ENCODE measurements around the gene TSPAN5. TPM values are rescaled to one million over a fixed set of nuclear protein-coding genes. Genes with fewer than 3 reads are reported as not detected.

TSPAN5 gene
- total and polyA plus RNA-seq, 4 donors, result 2.6 to 9.9 (median 8.6) TPM

GRCh38 chr4:98586291-98586961 lies 72.0 kb downstream of the TSPAN5 start:
- 38 to 49% methylated on average over 5 of the region's 5 CpGs for WGBS, 2 donors
- ATAC-seq (ENCODE audit: low FRiP score) (no peak), DNase-seq (no peak)
- H3K27ac ChIP-seq (ENCODE audit: low read depth in 1 of 2, low read length in 2 of 2), result no peak overlapping the region
- H3K36me3 ChIP-seq (ENCODE audit: control insufficient read depth in 1 of 2, insufficient read depth in 2 of 2, low read length in 1 of 2), result no peaks in the 10 kb centered on the region
- intact Hi-C loops (cut with DNase I), result no loop called here
- no peaks in the 10 kb centered on the region for H3K4me1 ChIP-seq (ENCODE audit: control insufficient read depth in 1 of 2, insufficient read depth in 2 of 2, low read length in 2 of 2)
- no peaks in the 10 kb centered on the region for H3K9me3 ChIP-seq (ENCODE audit: control insufficient read depth, low read length)
- no peaks in the 10 kb centered on the region for H3K27me3 ChIP-seq (ENCODE audit: control insufficient read depth in 1 of 2, insufficient read depth in 2 of 2, low read length in 1 of 2)
- no peak overlapping the region for H3K4me3 ChIP-seq (ENCODE audit: low read length in 2 of 2)

- ATAC-seq (ENCODE audit: low FRiP score) (no peak), DNase-seq (no peak)
- Histone ChIP-seq H3K36me3 (ENCODE audit: control insufficient read depth in 1 of 2, insufficient read depth in 2 of 2, low read length in 1 of 2) (no peaks in the 10 kb centered on the region), H3K9me3 (ENCODE audit: control insufficient read depth, low read length) (no peaks in the 10 kb centered on the region), H3K4me1 (ENCODE audit: control insufficient read depth in 1 of 2, insufficient read depth in 2 of 2, low read length in 2 of 2) (no peaks in the 10 kb centered on the region), H3K27me3 (ENCODE audit: control insufficient read depth in 1 of 2, insufficient read depth in 2 of 2, low read length in 1 of 2) (no peaks in the 10 kb centered on the region), H3K27ac (ENCODE audit: low read depth in 1 of 2, low read length in 2 of 2) (no peak overlapping the region), H3K4me3 (ENCODE audit: low read length in 2 of 2) (no peak overlapping the region)
- intact Hi-C loops (cut with DNase I), result no loop called here
- WGBS, 2 donors, result 89% methylated on average over 2 of the region's 2 CpGs
These were observed 72.8 kb downstream of the TSPAN5 start for GRCh38 chr4:98585596-98585995.

- ATAC-seq (ENCODE audit: low FRiP score), result no peak
- Histone ChIP-seq H3K9me3 (ENCODE audit: control insufficient read depth, low read length) (no peaks in the 10 kb centered on the region), H3K27ac (ENCODE audit: low read depth in 1 of 2, low read length in 2 of 2) (no peak overlapping the region), H3K4me1 (ENCODE audit: control insufficient read depth in 1 of 2, insufficient read depth in 2 of 2, low read length in 2 of 2) (no peaks in the 10 kb centered on the region), H3K36me3 (ENCODE audit: control insufficient read depth in 1 of 2, insufficient read depth in 2 of 2, low read length in 1 of 2) (no peaks in the 10 kb centered on the region), H3K27me3 (ENCODE audit: control insufficient read depth in 1 of 2, insufficient read depth in 2 of 2, low read length in 1 of 2) (no peaks in the 10 kb centered on the region), H3K4me3 (ENCODE audit: low read length in 2 of 2) (no peak overlapping the region)
- 96 to 98% methylated on average over 1 of the region's 1 CpG for WGBS, 2 donors
- no peak for DNase-seq
- intact Hi-C loops (cut with DNase I), result no loop called here
These were observed 74.1 kb downstream of the TSPAN5 start for GRCh38 chr4:98584265-98584664.

GRCh38 chr4:98583265-98583664 lies 75.1 kb downstream of the TSPAN5 start:
- H3K36me3 ChIP-seq (ENCODE audit: control insufficient read depth in 1 of 2, insufficient read depth in 2 of 2, low read length in 1 of 2), result no peaks in the 10 kb centered on the region
- H3K27me3 ChIP-seq (ENCODE audit: control insufficient read depth in 1 of 2, insufficient read depth in 2 of 2, low read length in 1 of 2), result no peaks in the 10 kb centered on the region
- no peaks in the 10 kb centered on the region for H3K4me1 ChIP-seq (ENCODE audit: control insufficient read depth in 1 of 2, insufficient read depth in 2 of 2, low read length in 2 of 2)
- intact Hi-C loops (cut with DNase I), result no loop called here
- no peak for ATAC-seq (ENCODE audit: low FRiP score)
- no peak overlapping the region for H3K27ac ChIP-seq (ENCODE audit: low read depth in 1 of 2, low read length in 2 of 2)
- H3K4me3 ChIP-seq (ENCODE audit: low read length in 2 of 2), result no peak overlapping the region
- H3K9me3 ChIP-seq (ENCODE audit: control insufficient read depth, low read length), result no peaks in the 10 kb centered on the region
- WGBS, 2 donors, result 63 to 78% methylated on average over 4 of the region's 4 CpGs
- no peak for DNase-seq

- Histone ChIP-seq H3K27me3 (ENCODE audit: control insufficient read depth in 1 of 2, insufficient read depth in 2 of 2, low read length in 1 of 2) (no peaks in the 10 kb centered on the region), H3K4me3 (ENCODE audit: low read length in 2 of 2) (no peak overlapping the region), H3K36me3 (ENCODE audit: control insufficient read depth in 1 of 2, insufficient read depth in 2 of 2, low read length in 1 of 2) (no peaks in the 10 kb centered on the region), H3K9me3 (ENCODE audit: control insufficient read depth, low read length) (no peaks in the 10 kb centered on the region), H3K27ac (ENCODE audit: low read depth in 1 of 2, low read length in 2 of 2) (no peak overlapping the region), H3K4me1 (ENCODE audit: control insufficient read depth in 1 of 2, insufficient read depth in 2 of 2, low read length in 2 of 2) (no peaks in the 10 kb centered on the region)
- DNase-seq, result no peak
- intact Hi-C loops (cut with DNase I), result no loop called here
- WGBS, 2 donors, result 81 to 83% methylated on average over 3 of the region's 3 CpGs
- no peak for ATAC-seq (ENCODE audit: low FRiP score)
These were observed 77.3 kb downstream of the TSPAN5 start for GRCh38 chr4:98581126-98581525.

GRCh38 chr4:98577956-98578355 lies 80.5 kb downstream of the TSPAN5 start:
- no peak for DNase-seq
- no peak for ATAC-seq (ENCODE audit: low FRiP score)
- Histone ChIP-seq H3K4me1 (ENCODE audit: control insufficient read depth in 1 of 2, insufficient read depth in 2 of 2, low read length in 2 of 2) (no peaks in the 10 kb centered on the region), H3K27ac (ENCODE audit: low read depth in 1 of 2, low read length in 2 of 2) (no peak overlapping the region), H3K9me3 (ENCODE audit: control insufficient read depth, low read length) (no peaks in the 10 kb centered on the region), H3K4me3 (ENCODE audit: low read length in 2 of 2) (no peak overlapping the region), H3K27me3 (ENCODE audit: control insufficient read depth in 1 of 2, insufficient read depth in 2 of 2, low read length in 1 of 2) (no peaks in the 10 kb centered on the region), H3K36me3 (ENCODE audit: control insufficient read depth in 1 of 2, insufficient read depth in 2 of 2, low read length in 1 of 2) (no peaks in the 10 kb centered on the region)
- intact Hi-C loops (cut with DNase I), result no loop called here
- WGBS, 2 donors, result 62 to 71% methylated on average over 2 of the region's 2 CpGs

GRCh38 chr4:98574816-98575215 lies 83.6 kb downstream of the TSPAN5 start:
- no peaks in the 10 kb centered on the region for H3K9me3 ChIP-seq (ENCODE audit: control insufficient read depth, low read length)
- ATAC-seq (ENCODE audit: low FRiP score), result no peak
- 71 to 85% methylated on average over 4 of the region's 4 CpGs for WGBS, 2 donors
- H3K4me1 ChIP-seq (ENCODE audit: control insufficient read depth in 1 of 2, insufficient read depth in 2 of 2, low read length in 2 of 2), result no peaks in the 10 kb centered on the region
- H3K27ac ChIP-seq (ENCODE audit: low read depth in 1 of 2, low read length in 2 of 2), result no peak overlapping the region
- no peaks in the 10 kb centered on the region for H3K36me3 ChIP-seq (ENCODE audit: control insufficient read depth in 1 of 2, insufficient read depth in 2 of 2, low read length in 1 of 2)
- H3K27me3 ChIP-seq (ENCODE audit: control insufficient read depth in 1 of 2, insufficient read depth in 2 of 2, low read length in 1 of 2), result no peaks in the 10 kb centered on the region
- intact Hi-C loops (cut with DNase I), result no loop called here
- no peak overlapping the region for H3K4me3 ChIP-seq (ENCODE audit: low read length in 2 of 2)
- DNase-seq, result no peak

GRCh38 chr4:98573791-98574190 lies 84.6 kb downstream of the TSPAN5 start:
- intact Hi-C loops (cut with DNase I), result no loop called here
- ATAC-seq (ENCODE audit: low FRiP score) (no peak), DNase-seq (no peak)
- H3K4me1 ChIP-seq (ENCODE audit: control insufficient read depth in 1 of 2, insufficient read depth in 2 of 2, low read length in 2 of 2), result peaks cover 0 to 2% of the 10 kb centered on the region in 2 donors
- no peak overlapping the region for H3K4me3 ChIP-seq (ENCODE audit: low read length in 2 of 2)
- H3K27me3 ChIP-seq (ENCODE audit: control insufficient read depth in 1 of 2, insufficient read depth in 2 of 2, low read length in 1 of 2), result no peaks in the 10 kb centered on the region
- no peak overlapping the region for H3K27ac ChIP-seq (ENCODE audit: low read depth in 1 of 2, low read length in 2 of 2)
- no peaks in the 10 kb centered on the region for H3K36me3 ChIP-seq (ENCODE audit: control insufficient read depth in 1 of 2, insufficient read depth in 2 of 2, low read length in 1 of 2)
- H3K9me3 ChIP-seq (ENCODE audit: control insufficient read depth, low read length), result no peaks in the 10 kb centered on the region
- WGBS, 2 donors, result 66 to 92% methylated on average over 2 of the region's 2 CpGs

GRCh38 chr4:98572697-98573096 lies 85.7 kb downstream of the TSPAN5 start:
- DNase-seq (no peak), ATAC-seq (ENCODE audit: low FRiP score) (no peak)
- no peak overlapping the region for H3K27ac ChIP-seq (ENCODE audit: low read depth in 1 of 2, low read length in 2 of 2)
- H3K27me3 ChIP-seq (ENCODE audit: control insufficient read depth in 1 of 2, insufficient read depth in 2 of 2, low read length in 1 of 2), result no peaks in the 10 kb centered on the region
- no peak overlapping the region for H3K4me3 ChIP-seq (ENCODE audit: low read length in 2 of 2)
- intact Hi-C loops (cut with DNase I), result no loop called here
- WGBS, 2 donors, result 68 to 83% methylated on average over 2 of the region's 2 CpGs
- peaks cover 0 to 2% of the 10 kb centered on the region in 2 donors for H3K4me1 ChIP-seq (ENCODE audit: control insufficient read depth in 1 of 2, insufficient read depth in 2 of 2, low read length in 2 of 2)
- H3K9me3 ChIP-seq (ENCODE audit: control insufficient read depth, low read length), result no peaks in the 10 kb centered on the region
- no peaks in the 10 kb centered on the region for H3K36me3 ChIP-seq (ENCODE audit: control insufficient read depth in 1 of 2, insufficient read depth in 2 of 2, low read length in 1 of 2)

All from aorta (tissue), 5 donors.